ENCODE data around the gene USH1G.
"Not testable (repeated sequence)": the region's sequence is repeated elsewhere in the genome, so short reads cannot be mapped to it uniquely, and the experiment has no call there.

The USH1G gene

DNA sequence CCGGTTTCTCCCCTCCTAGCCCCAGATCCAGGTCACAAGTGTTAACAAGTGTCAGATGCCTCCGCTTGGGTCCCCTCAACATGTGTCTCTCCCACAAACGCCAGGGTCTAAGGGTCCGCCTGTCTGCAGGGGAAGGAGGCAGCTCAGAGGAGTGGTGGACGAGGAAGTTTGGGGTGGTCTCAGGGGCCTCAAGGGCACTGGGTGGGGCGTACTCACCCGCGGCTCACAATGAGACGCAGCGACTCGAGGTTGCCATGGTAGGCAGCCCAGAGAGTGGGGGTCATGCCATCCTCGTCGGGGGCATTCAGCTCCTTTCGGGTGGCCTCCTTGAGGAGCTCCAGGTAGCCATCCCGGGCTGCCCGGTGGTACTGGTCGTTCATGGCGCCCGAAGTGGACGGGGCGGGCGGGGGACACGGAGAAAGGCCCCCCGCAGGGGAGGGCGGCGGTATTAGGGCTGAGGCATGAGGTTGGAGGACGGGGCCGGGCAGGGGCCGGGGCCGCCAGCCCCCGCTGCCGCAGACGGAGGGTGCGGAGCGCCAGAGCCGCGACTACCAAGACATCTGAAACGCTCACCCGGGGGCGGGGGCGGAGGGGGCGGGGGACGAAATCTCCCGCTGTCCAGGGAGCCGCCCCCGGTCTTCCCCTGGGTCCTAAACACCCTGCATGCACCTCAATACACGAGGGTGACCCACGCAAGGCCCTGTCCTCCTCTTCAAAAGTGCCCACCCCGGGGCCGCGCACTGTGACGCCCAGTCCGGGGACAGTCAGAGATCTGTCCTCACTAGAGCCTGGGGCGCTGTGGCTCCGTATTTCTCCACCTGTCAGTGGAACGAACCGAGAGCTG is at the start of gene USH1G:
Gene USH1G, minus strand, starts transcription at position 562 of the 844 bp plus-strand sequence. Its CDS starts 182 bp downstream, at position 380.
- no peak for DNase-seq

GRCh38 chr17:74972107-74972972 is 49.3 kb upstream of the USH1G start, which contains the start of gene HID1:
HID1 (minus strand) TSS chr17:74972759; CDS start chr17:74972656, 103 bp downstream.
- peak; percentile 45 for DNase-seq

DNA sequence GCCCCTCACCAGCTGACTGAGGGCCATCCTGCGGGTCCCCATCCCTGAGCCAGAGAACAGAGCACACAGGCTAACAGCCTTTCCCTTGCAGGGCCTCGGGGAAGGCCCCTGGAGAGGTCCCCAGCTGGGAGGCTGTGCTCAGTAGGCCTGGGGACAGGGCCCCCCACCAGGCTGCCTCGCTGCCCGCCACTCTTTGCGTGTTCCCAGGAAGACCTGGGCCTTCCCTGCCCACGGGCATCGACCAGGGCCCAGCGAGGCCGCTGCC is 48.7 kb upstream of the USH1G start:
- no peak for DNase-seq

GRCh38 chr17:74971069-74971841 is 48.2 kb upstream of the USH1G start:
- DNase-seq, result no peak

GRCh38 chr17:74970395-74970794 is 47.3 kb upstream of the USH1G start:
- no peak for DNase-seq

- not testable (repeated sequence) for DNase-seq
These were observed 46.4 kb upstream of the USH1G start for GRCh38 chr17:74969501-74969900.

GRCh38 chr17:74968361-74968780 is 45.3 kb upstream of the USH1G start:
- DNase-seq, result no peak

GRCh38 chr17:74964988-74965622 is 42.0 kb upstream of the USH1G start:
- no peak for DNase-seq

DNA sequence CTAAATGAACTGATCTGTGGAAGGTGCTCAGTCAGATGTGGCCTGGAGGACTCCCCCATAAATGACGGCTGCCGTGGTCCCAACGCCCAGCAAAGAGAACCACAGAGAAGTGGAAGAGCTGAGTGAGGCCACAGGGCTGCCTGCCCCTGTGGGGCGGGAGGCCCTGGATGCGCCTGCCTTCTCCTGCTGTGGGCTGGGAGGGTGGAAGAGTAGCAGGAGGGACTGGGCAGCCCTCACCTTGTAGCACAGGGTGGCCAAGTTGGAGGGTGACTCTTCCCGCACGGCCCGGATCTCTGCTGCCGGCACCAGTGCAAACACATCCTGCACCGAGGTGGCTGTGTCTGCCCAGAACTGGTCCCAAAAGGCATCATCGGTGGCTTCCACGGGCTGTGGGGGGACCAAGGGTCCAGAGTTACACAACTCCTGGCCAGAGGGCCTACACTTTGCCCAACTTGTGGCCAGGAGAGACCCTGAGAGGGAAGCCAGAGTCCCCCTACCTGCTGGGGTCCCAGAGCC is 41.2 kb upstream of the USH1G start:
- no peak for DNase-seq

DNA sequence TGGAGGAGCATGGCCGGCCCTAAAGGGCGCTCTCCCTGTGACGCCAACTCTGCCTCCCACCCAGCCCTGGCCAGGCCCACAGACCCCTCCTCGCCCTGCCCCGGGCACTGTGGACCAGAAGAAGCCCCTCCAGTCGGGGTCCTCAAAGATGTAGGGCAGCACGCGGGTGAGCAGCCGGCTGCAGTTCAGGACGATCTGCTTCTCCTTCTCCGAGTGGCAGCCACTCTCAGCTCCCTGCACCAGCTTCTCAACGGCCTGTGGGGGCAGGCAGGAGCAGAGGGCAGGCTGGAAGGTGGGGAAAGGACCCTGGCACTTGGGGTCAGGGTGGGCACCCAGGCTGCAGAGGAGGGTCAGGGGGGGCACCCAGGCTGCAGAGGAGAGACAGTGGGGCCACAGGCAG is 40.6 kb upstream of the USH1G start:
- DNase-seq, result no peak

- no peak for DNase-seq
These were observed 39.8 kb upstream of the USH1G start for GRCh38 chr17:74962622-74963394.

GRCh38 chr17:74961657-74962350 is 38.7 kb upstream of the USH1G start:
- DNase-seq, result peak; percentile 69

GRCh38 chr17:74960570-74961342 is 37.7 kb upstream of the USH1G start:
- DNase-seq, result no peak

DNA sequence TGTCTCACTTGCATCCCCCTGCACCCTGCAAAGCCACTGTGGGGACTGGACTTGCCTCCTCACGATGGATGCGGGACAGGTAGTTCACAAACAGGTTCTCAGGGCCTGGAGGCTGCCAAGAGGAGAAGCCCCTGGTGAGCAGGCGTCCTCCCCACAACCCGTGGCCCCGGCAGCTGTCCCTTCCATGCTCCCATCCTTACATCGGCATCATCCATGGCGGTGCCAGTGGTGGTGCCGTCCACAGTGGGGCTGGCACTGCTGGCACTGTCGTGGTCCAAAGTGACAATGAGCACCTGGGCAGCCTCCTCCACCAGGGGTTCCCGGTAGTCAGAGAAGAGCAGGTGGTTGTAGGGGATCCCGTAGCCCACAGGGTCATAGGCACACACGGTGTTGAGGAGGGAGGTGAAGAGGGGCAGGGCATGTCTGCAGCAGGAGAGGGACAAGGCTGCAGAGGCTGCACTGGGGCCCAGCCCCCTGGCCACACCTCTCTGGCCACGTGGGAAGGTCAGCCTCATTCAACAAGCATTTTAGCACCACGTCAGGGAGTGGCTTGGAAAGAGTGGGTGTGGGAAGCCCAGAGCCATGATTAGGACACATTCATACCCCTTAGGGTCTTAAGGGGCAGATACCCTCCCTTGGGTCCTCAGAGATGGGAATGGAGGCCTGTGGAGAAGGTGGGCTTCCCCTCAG is 36.9 kb upstream of the USH1G start:
- DNase-seq, result no peak

DNA sequence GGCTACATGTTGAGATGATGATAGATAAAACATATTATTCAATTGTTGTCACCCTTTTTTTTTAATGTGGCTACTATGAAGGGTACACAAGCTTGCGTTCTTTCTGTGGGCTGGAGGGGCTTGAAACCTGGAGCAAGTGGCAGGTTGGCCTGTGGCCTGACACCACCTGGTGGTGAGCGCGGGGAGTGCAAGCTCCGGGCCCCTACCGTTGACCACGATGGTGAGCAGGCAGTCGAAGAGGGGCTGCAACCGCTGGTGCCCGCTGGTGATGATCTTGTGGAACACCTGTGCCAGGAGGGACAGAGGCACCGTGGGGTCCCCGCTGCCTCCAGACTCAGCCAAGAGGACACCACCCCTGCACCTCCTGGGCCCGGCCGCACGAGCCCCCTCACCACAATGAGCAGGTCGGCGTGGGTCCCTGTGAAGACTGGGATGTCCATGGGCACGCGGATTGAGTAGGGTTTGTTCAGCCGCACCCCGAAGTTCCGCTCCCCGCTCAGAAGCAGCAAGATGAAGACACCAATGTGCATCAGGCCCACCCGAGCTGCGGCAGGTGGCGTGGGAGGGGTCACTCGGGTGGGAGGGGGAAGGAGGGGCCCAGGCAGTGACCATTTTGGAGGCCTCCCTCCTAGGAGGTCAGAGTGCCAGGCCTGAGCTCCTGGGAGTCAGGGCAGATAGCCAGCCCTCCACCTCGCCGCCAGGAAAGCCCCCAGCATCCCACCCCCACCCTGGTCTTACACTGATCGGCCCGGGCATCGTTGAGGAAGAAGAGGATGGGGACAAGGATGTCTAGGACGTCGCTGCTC is 35.1 kb upstream of the USH1G start:
- peak; percentile 30 for DNase-seq

DNA sequence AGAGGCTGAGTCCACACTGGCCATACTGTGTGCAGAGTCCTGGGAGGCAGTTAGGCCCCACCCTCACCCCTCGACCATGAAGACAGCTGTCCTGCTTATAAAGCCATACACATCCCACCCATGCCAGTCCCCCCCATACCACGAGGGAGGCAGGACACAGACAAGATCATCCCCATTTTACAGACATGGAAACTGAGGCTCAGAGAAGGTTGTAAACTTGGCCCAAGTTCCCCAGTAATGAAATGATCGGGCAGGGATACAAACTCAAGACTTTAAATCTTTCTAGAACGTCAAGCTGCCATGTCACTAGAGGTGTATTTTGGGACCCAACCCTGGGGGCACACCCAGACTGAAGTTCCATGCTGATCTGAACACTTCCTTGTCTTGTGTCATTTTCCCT is 33.0 kb upstream of the USH1G start:
- no peak for DNase-seq

- no peak for DNase-seq
These were observed 31.8 kb upstream of the USH1G start for GRCh38 chr17:74954665-74955421.

- no peak for DNase-seq
These were observed 31.1 kb upstream of the USH1G start for GRCh38 chr17:74954115-74954514.
